HG03045 (cell line): ENCODE data around the gene IKZF1.
A peak's percentile ranks its signal among the peaks of the same experiment; 100 is the strongest.

Experiments
- ATAC-seq: cut with Tn5 transposase; IDR thresholded peaks from one replicate; pipeline ENCODE4 v1.9.1; 2021; ENCODE audit warnings: mild to moderate bottlenecking, moderate library complexity; ENCODE audit not compliant: unreplicated experiment

The IKZF1 gene

DNA sequence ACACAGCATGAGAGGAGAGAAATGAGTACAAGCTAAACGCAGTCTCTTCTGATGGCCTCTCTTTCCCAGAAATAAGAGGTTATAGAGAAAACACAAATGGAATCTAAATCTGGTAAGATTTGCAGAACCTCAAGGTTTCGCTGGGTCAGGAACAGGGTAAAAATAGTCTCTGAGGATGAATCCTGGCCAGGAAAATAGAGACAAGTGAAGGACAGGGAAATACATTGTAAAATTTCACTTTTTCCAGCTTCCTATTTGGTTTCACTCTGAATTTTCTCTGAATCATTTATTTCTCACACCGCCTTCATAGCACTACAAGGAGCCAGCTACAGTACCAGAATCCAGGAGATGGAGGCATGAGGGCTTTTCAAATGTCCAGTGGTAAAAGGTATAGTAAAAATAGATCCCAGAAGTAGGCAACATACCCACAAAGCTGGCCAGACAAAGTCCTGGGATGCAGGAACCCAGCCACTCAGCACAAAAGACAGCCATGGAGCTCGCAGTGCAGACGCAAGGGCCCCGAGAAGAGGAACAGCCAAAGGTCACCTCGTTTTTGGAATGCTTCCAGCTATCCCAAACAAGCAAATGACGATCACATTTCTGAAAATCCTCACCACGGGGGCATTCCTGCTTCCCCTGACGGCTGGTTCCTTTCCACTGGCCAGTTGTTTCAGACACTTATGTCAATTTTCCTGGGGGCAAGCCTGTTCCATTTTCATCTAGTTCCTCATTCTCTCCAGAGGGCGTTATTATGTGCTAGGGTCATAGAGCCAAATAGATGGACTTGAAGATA, 21.5 kb upstream of the IKZF1 start:
- ATAC-seq: no peak

DNA sequence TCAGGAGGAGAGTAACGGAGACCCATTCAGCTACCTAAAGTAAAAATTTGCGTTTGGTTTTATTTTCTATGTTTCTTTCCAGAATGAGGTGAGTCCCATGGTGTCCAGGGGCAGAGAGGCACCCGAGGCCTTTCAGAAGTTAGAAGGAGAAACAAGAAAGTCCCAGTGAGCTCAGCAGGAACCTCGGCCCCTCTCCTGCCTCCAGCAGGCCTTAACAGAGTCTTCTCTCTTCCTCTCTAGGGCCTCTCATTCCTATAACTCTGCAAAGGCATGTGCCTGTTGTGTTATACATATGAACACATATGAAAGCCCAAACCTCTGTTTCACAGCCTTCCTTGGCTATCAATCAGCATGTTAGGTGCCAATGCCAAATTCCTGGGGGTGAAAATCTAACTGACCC, 20.8 kb upstream of the IKZF1 start:
- ATAC-seq: no peak

DNA sequence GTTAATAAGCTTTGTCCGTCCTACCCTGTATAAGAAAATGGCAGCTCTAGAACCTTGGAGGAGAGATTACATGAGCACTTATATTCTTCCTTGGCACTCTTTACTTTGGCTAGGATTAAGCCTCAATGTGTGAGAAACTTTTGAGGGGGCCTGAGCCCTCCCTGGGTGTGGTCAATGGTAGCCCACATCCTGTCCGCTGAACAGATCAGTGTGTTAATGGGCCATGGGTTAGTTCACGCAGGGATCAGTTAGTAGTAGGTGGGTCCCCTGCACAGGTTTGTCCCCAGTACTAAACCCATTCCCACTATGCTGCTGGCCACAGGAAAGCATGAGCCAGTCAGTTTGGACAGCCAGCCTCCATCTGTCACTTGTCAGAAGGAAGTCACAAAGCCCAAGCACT, 20.2 kb upstream of the IKZF1 start:
- ATAC-seq: no peak

DNA sequence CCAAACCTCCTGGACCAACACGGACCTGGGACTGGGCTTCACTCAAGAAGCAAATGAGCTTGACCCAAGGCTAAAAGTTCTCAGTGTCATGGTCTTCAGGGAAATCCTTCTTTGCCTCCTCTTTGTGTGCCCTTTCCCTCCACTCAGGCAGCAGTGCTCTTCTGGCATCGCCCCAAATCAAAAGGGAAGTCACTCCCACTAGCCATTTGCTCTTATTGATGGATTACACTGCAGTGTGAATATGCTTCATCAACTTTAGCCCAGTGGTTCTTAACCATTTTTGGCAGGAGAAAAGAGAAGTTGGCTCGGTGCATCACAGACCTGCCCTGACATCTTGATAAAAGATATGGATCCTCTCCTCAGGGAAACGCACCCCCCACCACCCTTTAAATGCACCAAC, 19.2 kb upstream of the IKZF1 start:
- ATAC-seq: no peak

DNA sequence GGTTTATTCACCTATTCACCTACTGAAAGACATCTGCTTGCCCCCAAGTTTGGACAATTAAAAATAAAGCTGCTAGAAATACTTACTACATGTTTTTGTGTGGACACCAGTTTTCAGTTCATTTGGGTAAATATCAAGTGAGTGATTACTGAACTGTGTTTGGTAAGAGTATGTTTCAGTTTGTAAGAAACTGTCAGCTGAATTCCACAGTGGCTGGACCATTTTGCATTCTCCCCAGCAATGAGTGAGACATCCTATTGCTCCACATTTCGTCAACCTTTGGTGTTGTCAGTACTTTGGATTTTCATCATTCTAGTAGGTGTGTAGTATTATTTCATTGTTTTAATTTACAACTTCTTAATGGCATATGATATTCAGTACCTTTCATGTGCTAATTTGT, 17.4 kb upstream of the IKZF1 start:
- ATAC-seq: no peak

DNA sequence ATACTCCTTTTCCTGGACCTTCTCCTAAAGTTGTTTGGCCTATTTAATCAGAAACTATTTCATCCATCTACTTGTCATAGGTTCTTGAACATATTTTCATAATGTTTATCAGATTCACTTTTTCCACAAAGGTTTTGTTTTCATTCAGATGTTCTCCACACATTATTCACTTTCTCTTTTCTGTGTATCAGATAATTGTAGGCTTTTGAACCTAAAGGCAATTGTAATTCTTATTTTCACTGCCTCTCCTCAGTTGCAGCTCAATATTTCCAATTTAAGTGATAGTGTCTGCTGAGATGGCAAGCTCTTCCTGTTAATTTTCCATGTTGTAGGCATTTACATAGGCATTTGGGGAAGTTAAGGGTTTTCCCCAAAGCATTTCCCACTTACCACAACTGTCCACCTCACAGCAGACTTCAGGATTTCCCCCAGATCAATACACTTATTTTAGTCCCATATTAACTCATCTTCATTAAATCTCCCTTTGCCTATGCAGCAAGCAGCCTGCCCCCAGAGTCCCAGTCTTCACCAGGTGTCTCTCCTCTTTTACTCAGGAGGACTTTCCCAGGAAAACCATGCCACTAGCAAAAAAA, 12.3 kb upstream of the IKZF1 start:
- ATAC-seq: no peak

DNA sequence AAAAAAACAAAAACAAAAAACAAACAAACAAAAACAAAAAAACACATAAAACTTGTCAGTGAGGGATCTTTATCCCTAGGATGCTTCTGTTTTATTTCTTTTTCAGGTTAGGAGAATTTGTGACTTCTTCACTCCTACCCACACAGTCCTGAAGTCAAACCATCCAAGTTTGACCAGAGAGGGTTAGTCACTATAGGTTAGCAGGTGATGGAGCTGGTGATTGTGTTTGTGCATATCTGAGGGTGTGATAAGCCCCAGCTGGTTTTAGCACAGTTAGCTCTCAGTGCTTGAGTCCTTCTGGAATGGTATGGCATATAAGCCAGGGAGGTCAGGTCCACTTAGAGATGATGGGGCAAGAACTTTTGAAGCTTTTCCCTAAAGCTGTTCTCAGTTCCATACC, 11.8 kb upstream of the IKZF1 start:
- ATAC-seq: peak; percentile 50

DNA sequence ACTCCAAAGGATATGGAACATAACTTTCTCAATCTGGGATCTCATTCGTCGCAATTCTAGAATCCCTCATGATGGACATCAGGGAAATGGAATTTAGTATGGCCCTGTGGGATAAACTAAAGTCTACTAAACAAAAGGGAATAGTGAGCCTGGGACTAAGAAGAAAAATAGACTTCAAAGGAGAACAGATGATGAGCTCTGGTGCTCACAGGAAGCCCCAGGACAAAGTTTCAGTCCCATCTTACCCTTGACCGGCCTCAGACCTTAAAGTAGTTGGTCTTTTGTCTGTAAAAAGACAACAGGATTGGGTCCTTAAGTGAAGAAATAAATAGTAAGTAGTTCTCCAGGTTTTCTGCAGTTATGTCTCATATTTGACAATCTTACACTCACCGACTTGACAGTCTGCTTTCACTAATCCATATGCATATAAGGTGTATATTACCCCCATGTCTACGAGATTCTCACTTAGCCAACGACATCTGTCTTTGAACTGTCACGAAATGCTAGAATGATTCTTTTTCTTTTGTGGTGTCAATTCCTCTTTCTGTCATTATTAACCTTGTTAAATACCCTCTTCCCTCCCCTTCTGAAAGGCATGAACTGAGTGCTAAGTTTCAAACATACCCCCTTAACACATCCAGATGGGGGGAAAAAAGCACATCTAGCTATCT, 10.9 kb upstream of the IKZF1 start:
- peak; percentile 45 for ATAC-seq

DNA sequence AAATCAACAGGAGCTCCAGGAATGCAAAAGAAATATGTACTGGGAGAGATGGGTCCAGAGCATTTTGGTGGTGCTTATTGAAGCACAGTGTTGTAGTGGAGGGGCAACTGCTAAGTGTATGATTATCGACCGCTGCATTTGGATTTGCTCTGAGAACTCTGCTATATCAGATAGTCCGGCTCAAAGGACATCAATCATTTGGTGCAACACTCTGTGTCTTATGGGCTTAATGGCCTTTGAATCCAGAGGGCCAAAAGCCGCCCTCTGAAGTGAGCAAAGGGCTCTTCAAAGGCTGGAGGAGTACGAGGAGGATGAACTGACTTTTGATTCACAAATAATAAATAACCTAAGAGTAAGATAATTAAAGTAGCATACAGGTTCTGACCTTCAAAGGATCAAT, 9.4 kb upstream of the IKZF1 start:
- ATAC-seq: no peak

DNA sequence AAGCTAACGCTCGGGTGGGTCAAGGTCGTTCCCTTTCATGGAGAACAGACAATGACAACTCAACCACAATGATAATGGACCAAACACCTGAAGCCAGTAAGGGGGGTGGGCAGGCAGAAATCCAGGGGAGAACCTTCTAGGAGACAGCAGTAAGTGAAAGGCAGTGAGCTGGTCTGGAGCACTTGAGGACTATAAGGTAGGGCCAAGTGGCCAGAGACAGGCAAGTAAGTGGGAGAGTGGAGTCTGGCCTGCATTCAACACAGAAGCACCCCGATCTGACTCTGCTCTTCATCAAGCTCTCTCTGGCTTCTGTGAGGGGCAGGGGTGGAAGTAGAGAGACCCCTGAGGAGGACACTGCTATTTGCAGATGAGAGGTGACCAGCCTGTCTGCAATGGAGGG, 7.7 kb upstream of the IKZF1 start:
- no peak for ATAC-seq

DNA sequence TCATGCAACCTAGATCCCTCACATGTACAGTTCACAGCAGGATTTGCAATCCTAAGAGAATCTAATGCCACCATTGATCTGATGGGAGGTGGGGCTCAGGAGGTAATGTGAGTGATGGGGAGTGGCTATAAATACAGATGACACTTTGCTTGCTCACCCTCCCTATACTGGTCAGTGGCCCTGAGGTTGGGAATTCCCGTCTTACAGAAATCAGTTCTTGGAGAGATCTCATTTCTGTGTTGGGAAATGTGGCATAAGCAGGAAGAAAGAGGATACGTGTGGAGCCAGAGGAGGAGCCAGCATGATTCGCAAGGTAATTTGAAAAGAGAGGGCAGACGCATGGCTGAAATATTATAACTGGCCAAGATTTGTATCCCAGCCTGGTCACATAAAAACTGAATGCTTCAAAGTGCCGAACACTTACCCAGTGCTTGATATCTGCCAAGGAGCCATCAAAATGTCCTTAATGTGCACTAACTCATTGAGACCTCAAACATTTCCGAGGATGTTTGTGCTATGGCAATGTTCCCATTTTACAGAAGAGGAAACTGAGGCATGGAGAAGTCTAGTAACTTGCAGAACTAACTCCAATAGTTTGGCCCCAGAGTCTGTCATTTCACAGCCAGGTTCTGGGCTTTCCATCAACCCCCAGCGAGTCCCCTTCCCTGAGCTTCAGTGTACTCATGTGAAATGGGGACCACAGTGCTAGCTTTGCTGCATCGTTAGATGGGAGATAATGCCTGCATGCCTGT, 5.5 kb upstream of the IKZF1 start:
- ATAC-seq: no peak

DNA sequence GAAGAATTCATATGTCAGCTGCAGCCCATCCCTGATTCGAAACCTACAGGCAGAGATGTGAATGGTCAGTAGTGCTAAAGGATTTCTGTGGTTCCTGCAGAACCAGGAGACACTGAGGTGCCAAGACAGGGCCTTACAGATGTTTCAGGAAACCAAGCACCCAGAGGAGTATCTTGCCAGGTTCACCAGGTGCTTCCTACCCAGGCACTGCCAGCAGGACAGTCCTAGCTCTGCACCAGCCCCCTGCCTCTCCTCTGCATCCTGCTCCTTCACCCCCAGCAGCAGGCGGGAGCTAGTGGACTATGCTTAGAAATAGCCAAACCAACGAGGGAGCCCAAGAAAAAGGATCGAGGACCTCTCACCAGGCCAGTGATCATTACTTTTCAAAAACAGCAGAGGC, 4.2 kb upstream of the IKZF1 start:
- no peak for ATAC-seq

DNA sequence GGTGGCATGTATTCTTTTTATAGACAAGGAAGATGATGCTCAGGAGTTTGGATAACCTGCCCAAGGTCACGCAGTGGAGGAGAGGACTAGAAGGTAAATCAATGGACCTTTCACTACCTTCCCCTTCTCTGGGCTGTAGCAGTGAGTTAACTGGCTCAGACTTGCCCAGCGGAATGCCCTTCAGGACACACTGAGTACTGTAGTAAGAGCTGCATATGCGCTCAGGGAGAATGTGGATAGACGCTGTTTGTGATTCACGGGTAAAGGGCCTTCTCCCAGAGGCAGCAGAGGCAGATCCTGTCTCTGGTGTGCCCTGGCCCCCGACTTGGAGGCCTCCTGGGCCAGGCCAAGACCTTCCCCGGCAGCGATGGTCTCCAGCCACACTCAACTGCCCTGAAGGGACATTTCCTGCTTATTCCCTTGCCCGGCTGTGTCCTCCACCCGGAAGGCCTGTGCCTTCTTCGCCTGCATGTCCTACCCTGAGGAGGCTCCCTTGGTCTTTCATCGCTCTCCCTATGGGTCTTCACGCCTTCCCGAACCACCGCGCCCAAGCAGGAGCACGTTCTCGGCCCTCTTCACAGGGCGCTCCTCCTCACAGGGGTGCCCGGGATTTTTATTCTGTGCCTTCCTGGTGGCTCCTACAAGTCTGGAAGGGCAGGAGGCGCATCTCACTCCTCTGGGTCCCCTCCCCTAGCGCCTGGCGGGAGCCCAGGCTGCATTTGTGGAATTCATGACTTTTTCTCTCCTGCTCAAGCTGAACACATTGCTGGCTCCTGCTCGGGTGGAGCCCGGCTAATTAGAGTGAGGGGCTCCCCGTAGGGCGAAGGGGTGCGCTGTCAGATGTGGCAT, 1.8 kb upstream of the IKZF1 start:
- ATAC-seq: no peak

DNA sequence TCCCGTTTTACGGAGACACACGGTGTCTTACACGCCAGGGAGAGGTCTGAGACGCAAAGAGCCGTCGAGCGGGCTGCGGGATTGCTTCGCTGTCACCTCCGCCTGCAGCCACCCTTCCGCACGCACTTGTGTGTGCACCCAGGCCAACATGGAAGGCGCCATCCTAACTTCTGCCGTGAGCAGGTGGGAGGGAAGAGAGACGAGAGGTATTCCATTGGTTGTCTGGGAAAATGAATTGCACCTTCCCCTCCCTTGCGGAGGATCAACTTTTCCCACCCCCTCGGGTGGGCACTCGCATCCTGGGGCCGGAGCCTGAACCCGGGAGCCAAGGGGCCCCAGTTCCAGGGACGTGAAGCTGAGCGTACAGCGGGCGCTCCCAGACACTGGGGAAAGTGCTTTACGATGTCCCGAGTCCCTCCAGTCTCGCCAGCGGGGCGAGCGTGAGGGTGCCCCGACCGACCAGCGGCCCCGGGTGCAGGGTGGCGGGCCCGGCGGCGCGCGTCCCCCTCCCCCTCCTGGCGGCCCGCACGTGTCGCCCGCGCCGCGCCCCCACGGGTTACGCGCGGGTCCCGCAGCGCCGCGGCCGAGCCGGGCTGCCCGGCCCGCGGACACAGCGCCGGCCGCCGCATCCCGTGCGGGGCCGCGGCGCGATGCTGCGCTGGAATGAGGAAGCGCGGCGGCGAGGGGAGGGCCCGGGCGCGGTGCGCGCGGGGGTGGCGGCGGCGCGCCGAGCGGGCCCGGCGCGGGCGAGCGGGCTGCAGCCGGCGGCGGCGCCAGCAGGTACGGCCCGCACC, 984 bp upstream of the IKZF1 start:
- peak; percentile 37 for ATAC-seq

DNA sequence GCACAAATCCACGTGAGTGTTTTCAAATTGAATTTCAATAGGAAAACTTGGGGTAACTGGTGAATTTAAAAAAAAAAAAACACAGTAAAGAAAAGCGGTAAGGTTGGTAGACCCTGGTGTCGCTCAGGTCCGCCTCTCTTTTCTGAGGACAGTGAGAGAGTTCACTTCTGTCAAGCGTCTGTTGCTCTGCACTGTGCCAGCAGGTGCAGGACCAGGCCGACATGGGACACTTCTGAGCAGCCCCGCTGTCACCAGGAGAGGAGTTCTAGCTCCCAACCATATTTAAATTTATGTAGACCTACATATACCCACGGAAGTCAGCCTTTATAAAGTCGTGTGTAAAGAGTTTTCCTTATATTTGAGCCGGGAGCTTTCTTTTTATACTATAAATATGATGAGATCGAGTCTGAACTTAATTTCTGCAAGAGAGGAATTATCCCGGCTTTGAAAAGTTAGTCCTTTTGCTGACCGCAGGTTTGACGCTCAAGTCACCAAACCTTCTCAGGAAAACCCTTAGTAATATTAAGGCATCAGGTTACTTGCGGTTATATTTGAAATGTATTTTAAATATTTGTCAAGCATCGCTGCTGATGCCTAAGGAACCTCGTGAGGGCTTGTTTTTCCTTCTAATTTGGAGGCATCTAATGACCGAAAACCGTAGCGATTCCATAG, 531 bp downstream of the IKZF1 start:
- peak; percentile 40 for ATAC-seq

DNA sequence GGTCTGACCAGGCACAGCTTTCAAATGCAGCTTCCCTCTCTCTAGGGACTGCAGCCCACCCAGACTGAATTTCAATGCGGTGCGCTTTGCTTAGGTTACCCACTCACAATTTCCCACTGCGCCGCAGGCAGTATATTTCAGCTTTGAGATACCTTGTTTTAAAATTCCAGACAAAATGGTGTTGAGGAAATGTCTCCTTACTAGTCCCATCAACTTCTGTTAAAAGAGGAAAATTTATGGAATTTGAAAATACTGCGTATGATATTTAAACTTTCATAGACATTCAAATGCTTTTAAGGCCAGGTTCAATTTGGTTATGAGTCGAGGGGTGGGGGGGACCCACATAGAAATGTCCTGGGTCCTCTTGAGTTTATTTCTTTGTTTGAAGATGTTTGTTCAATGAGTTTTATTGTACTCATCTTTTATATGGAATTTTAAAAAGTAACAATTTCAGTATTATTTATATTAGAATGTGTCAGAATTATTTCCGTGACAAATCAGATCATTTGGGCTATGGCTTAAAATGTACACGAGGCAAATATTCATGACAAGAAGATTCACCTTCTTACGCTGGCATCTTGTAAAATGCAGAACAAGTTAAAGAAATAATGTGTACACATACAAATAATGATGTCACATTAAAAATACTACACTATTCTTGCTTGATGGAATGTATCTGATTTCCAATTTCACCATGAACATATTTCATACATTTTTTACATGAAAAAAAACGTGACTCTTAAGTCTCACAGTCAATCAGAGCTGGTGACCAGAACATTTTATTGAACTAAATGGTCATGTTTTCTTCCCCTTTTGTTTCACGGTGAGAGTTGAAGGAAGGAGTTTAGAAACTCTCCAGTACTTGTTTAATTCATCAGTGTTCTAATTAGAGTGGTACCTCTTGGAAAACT, 1.3 kb downstream of the IKZF1 start:
- ATAC-seq: no peak

DNA sequence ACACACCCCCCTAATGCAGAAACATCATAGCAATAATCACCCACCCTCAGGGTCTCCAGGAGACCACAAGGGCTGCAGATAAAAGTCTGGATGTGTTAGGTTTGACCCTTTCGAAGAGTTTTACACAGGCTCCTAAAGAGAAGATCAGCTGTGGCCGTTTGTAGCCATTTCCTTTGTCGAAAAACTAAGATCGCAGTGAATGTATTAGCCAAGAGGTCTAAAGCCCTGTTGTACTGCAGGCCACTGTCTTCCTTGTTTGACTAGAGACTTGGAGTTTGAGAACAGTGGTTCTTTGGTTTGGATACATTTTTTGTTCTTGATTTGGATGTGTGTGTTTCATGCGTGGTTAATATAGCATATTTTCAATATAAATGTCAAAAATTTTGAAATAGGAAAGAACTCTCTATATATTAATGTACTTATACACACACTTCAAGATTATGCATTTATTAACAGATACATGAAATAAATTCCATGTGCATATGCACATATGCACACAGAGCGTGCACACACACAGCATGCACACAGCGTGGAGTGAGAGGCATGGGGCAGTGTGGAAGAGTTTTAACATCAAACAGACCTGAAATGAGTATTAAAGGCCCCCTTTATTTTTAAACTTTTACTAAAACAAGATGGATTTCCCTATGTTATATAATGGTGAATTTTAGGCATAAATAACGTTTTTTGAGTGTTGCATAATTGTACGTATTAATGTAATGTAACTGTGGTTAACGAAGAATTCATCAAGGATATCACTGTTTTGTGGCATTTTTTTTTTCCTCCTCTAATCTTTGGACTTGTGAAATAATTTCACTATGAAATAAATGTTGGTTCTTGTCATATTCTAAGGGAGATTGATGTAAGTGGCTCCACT, 2.2 kb downstream of the IKZF1 start:
- ATAC-seq: no peak
